Endothelial cell of umbilical vein (primary cell): ENCODE data around the gene FAM53B.

Source experiments
- CTCF ChIP-seq, 2 donors: IDR thresholded peaks; 1 replicate in 1 of 2; 2 replicates in 1 of 2; pipeline ENCODE4 v1.5.1; 2011; ENCODE audit warnings: low read length in 2 of 2, mild to moderate bottlenecking in 2 of 2, moderate library complexity in 2 of 2, control low read depth in 1 of 2, inconsistent platforms in 1 of 2, low read depth in 1 of 2; ENCODE audit not compliant: insufficient read depth in 1 of 2; ENCODE audit errors: extremely low read depth in 1 of 2
- EZH2 ChIP-seq: IDR thresholded peaks from 2 replicates; pipeline ENCODE4 v1.6.1; 2012; ENCODE audit warnings: borderline replicate concordance, low read depth, mild to moderate bottlenecking, moderate library complexity, low read length, inconsistent platforms; ENCODE audit not compliant: severe bottlenecking
- JUN ChIP-seq: IDR thresholded peaks from 2 replicates; pipeline ENCODE4 v1.6.1; 2011; ENCODE audit warnings: borderline replicate concordance, low read depth; ENCODE audit not compliant: insufficient read length, insufficient read depth
- MAX ChIP-seq: IDR thresholded peaks from 2 replicates; pipeline ENCODE4 v1.6.1; 2011; ENCODE audit not compliant: insufficient read depth, insufficient read length
- MYC ChIP-seq: IDR thresholded peaks from one replicate; pipeline ENCODE4 v1.6.1; 2011; ENCODE audit warnings: mild to moderate bottlenecking, low read depth, low read length
- POLR2A ChIP-seq: IDR thresholded peaks from 2 replicates; pipeline ENCODE4 v1.6.1; 2012; ENCODE audit warnings: low read depth, mild to moderate bottlenecking, control low read depth, low read length
- POLR2AphosphoS5 ChIP-seq: IDR thresholded peaks from 2 replicates; pipeline ENCODE4 v1.6.1; 2012; ENCODE audit warnings: low read depth, mild to moderate bottlenecking, control low read depth, low read length, moderate library complexity; ENCODE audit not compliant: insufficient read depth

- no peak for TF ChIP-seq CTCF (IDR thresholded peaks at IDR 0.05; ENCODE audit: extremely low read depth in 1 of 2, insufficient read depth in 1 of 2, low read depth in 1 of 2, low read length in 2 of 2)
- no peak for TF ChIP-seq EZH2
- no peak for TF ChIP-seq POLR2A
- no peak for TF ChIP-seq MAX
- TF ChIP-seq MYC = no peak
- no peak for TF ChIP-seq POLR2AphosphoS5
- TF ChIP-seq JUN = no peak
Measured at GRCh38 chr10:124710266-124710881, 33.8 kb downstream of the FAM53B start.
